ENCODE data around the gene ATP5ME. TPM values are rescaled to one million over a fixed set of nuclear protein-coding genes. Genes with fewer than 3 reads are reported as not detected.
"Not testable (repeated sequence)": the region's sequence is repeated elsewhere in the genome, so short reads cannot be mapped to it uniquely, and the experiment has no call there.

The ATP5ME gene
- total RNA-seq, 1 donor, result 72.5 TPM

- no peak for TF ChIP-seq CTCF (IDR thresholded peaks at IDR 0.05; ENCODE audit: insufficient read depth, low read depth, low read length)
- H3K4me3 ChIP-seq (ENCODE audit: low read depth, low read length), result no peak overlapping the region
- DNase-seq (ENCODE audit: low read depth), result no peak
Measured at GRCh38 chr4:647481-647880, 26.6 kb downstream of the ATP5ME start.

DNA sequence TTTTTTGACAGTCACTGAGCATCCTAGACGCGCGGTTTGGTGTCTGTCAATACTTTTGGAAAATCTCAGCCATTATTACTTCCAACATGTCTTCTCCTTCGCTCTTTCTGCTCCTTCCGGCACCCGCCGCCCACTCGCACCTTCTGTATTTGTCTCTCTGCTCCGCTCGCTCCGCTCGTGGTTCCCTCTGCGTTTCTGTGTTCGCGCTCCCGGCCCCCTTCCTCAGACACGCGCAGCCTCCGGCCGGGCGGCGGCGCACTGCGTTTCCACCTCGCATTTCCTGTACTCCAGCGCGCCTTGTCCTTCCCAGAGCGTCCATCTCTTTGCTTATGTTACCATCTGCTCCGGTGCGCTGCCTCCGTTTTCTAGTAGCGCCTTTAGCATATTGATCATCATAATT, 27.6 kb downstream of the ATP5ME start:
- peak; percentile 11 for TF ChIP-seq CTCF (IDR thresholded peaks at IDR 0.05; ENCODE audit: insufficient read depth, low read depth, low read length)
- peak; percentile 18 for DNase-seq (ENCODE audit: low read depth)

GRCh38 chr4:642366-642765, 31.7 kb downstream of the ATP5ME start:
- not testable (repeated sequence) for DNase-seq (ENCODE audit: low read depth); H3K4me3 ChIP-seq (ENCODE audit: low read depth, low read length)

More for the DNA sequence above, 27.6 kb downstream of the ATP5ME start:
- peak overlapping the region; percentile 29 for H3K4me3 ChIP-seq (ENCODE audit: low read depth, low read length)

DNA sequence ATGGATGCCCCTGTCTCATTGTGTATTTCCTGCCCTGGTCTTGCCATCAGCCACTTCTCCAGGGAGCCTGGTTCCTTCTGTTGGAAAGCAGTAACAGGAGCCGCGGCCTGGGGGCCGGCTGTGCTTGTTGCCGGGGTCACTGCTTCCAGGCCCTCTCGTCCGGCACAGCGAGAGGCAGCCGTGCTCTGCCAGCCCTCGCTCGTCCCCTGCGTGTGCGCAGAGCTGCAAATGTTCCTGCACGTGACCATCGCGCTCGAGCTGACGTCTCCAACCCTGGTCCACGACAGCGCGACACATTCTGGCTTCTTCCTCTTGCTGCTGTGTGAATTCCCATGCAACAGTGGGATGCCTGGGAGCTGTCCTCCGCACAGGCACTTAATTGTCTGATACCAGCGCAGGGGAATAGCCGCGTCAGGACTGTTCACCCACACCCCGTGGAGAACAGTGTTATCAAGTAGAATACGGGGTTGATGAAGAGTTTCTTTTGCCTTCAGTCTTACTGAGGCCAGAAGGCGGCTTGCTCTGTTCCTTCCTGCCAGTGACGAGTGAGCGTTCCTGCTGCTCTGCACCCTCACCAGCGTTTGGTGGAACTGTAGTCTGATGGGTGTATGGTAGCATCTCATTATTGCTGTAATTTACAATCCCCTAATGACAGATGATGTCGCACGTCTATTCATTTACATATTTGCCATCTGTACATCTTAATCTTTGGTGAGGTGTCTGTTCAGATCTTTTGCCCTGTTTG, 36.4 kb downstream of the ATP5ME start:
- TF ChIP-seq CTCF (IDR thresholded peaks at IDR 0.05; ENCODE audit: insufficient read depth, low read depth, low read length), result no peak
- H3K4me3 ChIP-seq (ENCODE audit: low read depth, low read length), result no peak overlapping the region
- no peak for DNase-seq (ENCODE audit: low read depth)

- no peak for DNase-seq (ENCODE audit: low read depth)
- no peak overlapping the region for H3K4me3 ChIP-seq (ENCODE audit: low read depth, low read length)
- TF ChIP-seq CTCF (IDR thresholded peaks at IDR 0.05; ENCODE audit: insufficient read depth, low read depth, low read length), result no peak
Measured at GRCh38 chr4:636628-637159, 37.4 kb downstream of the ATP5ME start.

DNA sequence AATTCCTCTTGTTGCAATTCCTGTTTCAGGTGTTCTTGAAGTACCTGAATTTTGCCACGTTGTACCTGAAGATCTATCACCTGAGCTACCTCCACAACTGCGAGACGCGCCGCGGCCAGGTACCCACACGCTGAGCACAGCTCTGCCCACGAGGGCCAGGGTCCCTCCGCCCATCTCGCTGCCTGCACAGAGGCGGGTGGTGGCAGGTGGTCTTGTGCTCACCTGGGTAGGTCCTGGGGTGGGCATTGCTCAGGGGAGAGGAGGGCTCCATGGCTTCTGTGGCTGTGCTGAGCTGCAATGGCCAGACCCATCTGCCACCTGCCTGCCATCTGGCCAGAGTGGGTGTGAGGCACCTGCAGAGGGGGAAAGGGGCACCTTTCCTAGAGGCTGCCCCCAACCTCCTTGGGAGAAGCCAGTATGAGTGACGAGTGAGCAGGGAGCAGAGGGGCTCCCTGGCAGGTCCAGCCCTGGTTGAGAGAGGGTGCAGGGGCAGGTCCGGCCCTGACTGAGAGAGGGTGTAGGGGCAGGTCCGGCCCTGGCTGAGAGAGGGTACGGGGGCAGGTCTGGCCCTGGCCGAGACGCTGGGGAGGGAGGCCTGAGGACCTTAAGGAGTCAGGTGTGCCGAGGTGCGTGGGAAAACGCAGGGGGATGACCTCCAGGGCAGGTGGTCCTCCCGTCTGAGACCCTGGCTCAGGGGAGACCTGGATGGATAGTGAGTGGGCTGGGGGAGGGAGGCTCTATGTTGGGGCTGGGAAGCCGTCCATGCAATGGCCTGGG, 38.0 kb downstream of the ATP5ME start:
- H3K4me3 ChIP-seq (ENCODE audit: low read depth, low read length), result no peak overlapping the region
- TF ChIP-seq CTCF (IDR thresholded peaks at IDR 0.05; ENCODE audit: insufficient read depth, low read depth, low read length), result no peak
- no peak for DNase-seq (ENCODE audit: low read depth)

GRCh38 chr4:635066-635835, 38.8 kb downstream of the ATP5ME start:
- DNase-seq (ENCODE audit: low read depth); H3K4me3 ChIP-seq (ENCODE audit: low read depth, low read length): not testable (repeated sequence)

Measured in fibroblast of villous mesenchyme (primary cell).